Chondrocyte (in vitro differentiated cells): ENCODE measurements around the gene CTNND2. TPM values are rescaled to one million over a fixed set of nuclear protein-coding genes. Genes with fewer than 3 reads are reported as not detected.

Experiments used
- DNase-seq: peaks from one replicate; pipeline ENCODE4 v3.0.0; 2021; ENCODE audit warnings: mixed read lengths, low spot score
- H3K27ac Mint-ChIP-seq: one replicate; pipeline ENCODE4 v1.8.0; 2021; ENCODE audit warnings: mild to moderate bottlenecking, moderate library complexity, mixed read lengths; ENCODE audit not compliant: unreplicated experiment
- H3K27me3 Mint-ChIP-seq: 2 replicates; pipeline ENCODE4 v1.8.0; 2021; ENCODE audit warnings: low read depth, mixed read lengths
- H3K36me3 Mint-ChIP-seq: 2 replicates; pipeline ENCODE4 v1.8.0; 2021; ENCODE audit warnings: low read depth, mixed read lengths
- H3K4me1 Mint-ChIP-seq: 2 replicates; pipeline ENCODE4 v1.8.0; 2021; ENCODE audit warnings: low read depth, mild to moderate bottlenecking, mixed read lengths
- H3K4me3 Mint-ChIP-seq: one replicate; pipeline ENCODE4 v1.8.0; 2021; ENCODE audit warnings: mild to moderate bottlenecking, moderate library complexity, mixed read lengths; ENCODE audit not compliant: unreplicated experiment
- H3K9me3 Mint-ChIP-seq: 2 replicates; pipeline ENCODE4 v1.8.0; 2021; ENCODE audit warnings: low read depth, mixed read lengths
- CTCF ChIP-seq: fragments of 200-600 bp; sonication (generic); IDR thresholded peaks from 2 replicates; pipeline ENCODE4 v1.5.0; 2021; ENCODE audit warnings: antibody characterized with exemption, mild to moderate bottlenecking, moderate library complexity
- total RNA-seq: library from RNA; stranded (reverse); gene quantifications from 3 replicates; pipeline ENCODE4 v1.2.1, GENCODE V29; 2021

Gene CTNND2
- total RNA-seq, 1 donor from 2014 or later, result 2.1 TPM

- H3K27ac Mint-ChIP-seq, result no peak overlapping the region
- no peaks in the 10 kb centered on the region for H3K9me3 Mint-ChIP-seq
- H3K36me3 Mint-ChIP-seq, result no peaks in the 10 kb centered on the region
- TF ChIP-seq CTCF, result no peak
- H3K27me3 Mint-ChIP-seq, result peaks cover 4% of the 10 kb centered on the region
- no peak for DNase-seq
- H3K4me3 Mint-ChIP-seq, result no peak overlapping the region
- no peaks in the 10 kb centered on the region for H3K4me1 Mint-ChIP-seq
Measured at GRCh38 chr5:11573140-11573992, 330.9 kb downstream of the CTNND2 start.

- no peak overlapping the region for H3K27ac Mint-ChIP-seq
- TF ChIP-seq CTCF, result no peak
- H3K27me3 Mint-ChIP-seq, result no peaks in the 10 kb centered on the region
- H3K4me1 Mint-ChIP-seq, result no peaks in the 10 kb centered on the region
- H3K36me3 Mint-ChIP-seq, result no peaks in the 10 kb centered on the region
- H3K9me3 Mint-ChIP-seq, result no peaks in the 10 kb centered on the region
- no peak for DNase-seq
- no peak overlapping the region for H3K4me3 Mint-ChIP-seq
Measured at GRCh38 chr5:11564706-11565105, 339.5 kb downstream of the CTNND2 start.

- H3K27ac Mint-ChIP-seq, result no peak overlapping the region
- no peaks in the 10 kb centered on the region for H3K4me1 Mint-ChIP-seq
- H3K36me3 Mint-ChIP-seq, result no peaks in the 10 kb centered on the region
- no peaks in the 10 kb centered on the region for H3K9me3 Mint-ChIP-seq
- no peak for DNase-seq
- no peaks in the 10 kb centered on the region for H3K27me3 Mint-ChIP-seq
- no peak for TF ChIP-seq CTCF
- no peak overlapping the region for H3K4me3 Mint-ChIP-seq
Measured at GRCh38 chr5:11563822-11564221, 340.4 kb downstream of the CTNND2 start.

GRCh38 chr5:11560915-11561697 is 343.1 kb downstream of the CTNND2 start:
- Mint-ChIP-seq H3K36me3 (no peaks in the 10 kb centered on the region), H3K9me3 (no peaks in the 10 kb centered on the region), H3K4me3 (no peak overlapping the region), H3K27ac (no peak overlapping the region), H3K4me1 (no peaks in the 10 kb centered on the region), H3K27me3 (no peaks in the 10 kb centered on the region)
- no peak for DNase-seq
- TF ChIP-seq CTCF, result no peak

- H3K4me1 Mint-ChIP-seq, result no peaks in the 10 kb centered on the region
- no peak overlapping the region for H3K27ac Mint-ChIP-seq
- H3K27me3 Mint-ChIP-seq, result peaks cover 7% of the 10 kb centered on the region
- H3K36me3 Mint-ChIP-seq, result no peaks in the 10 kb centered on the region
- DNase-seq, result no peak
- no peak overlapping the region for H3K4me3 Mint-ChIP-seq
- no peak for TF ChIP-seq CTCF
- no peaks in the 10 kb centered on the region for H3K9me3 Mint-ChIP-seq
Measured at GRCh38 chr5:11557063-11557462, 347.2 kb downstream of the CTNND2 start.
